Myocyte (in vitro differentiated cells): ENCODE data around the gene P2RX7. TPM values are rescaled to one million over a fixed set of nuclear protein-coding genes. Genes with fewer than 3 reads are reported as not detected.

Experiments
- DNase-seq: peaks from one replicate; pipeline ENCODE4 v3.0.0-alpha.2; 2012; ENCODE audit warnings: low read depth
- total RNA-seq: library from RNA; depleted of rRNA; stranded (reverse); fragments of >200 nt; gene quantifications from 2 replicates; pipeline ENCODE4 v1.2.3, GENCODE V29; 2014

Gene P2RX7
- total RNA-seq, 1 donor from 2014 or later: 0.11 TPM

GRCh38 chr12:121110211-121110940 is 22.3 kb upstream of the P2RX7 start:
- DNase-seq: peak; percentile 74

- DNase-seq: no peak
Measured at GRCh38 chr12:121111684-121112083, 21.0 kb upstream of the P2RX7 start.

GRCh38 chr12:121112496-121112895 is 20.2 kb upstream of the P2RX7 start:
- DNase-seq: no peak

- no peak for DNase-seq
Measured at GRCh38 chr12:121113057-121113456, 19.6 kb upstream of the P2RX7 start.

GRCh38 chr12:121114019-121114639 is 18.5 kb upstream of the P2RX7 start:
- peak; percentile 75 for DNase-seq

GRCh38 chr12:121114806-121115205 is 17.9 kb upstream of the P2RX7 start:
- DNase-seq: no peak

GRCh38 chr12:121115530-121115929 is 17.1 kb upstream of the P2RX7 start:
- DNase-seq: no peak

- DNase-seq: no peak
Measured at GRCh38 chr12:121116318-121117225, 16.1 kb upstream of the P2RX7 start.

GRCh38 chr12:121117226-121117777 is 15.4 kb upstream of the P2RX7 start:
- DNase-seq: no peak

GRCh38 chr12:121120323-121120722 is 12.4 kb upstream of the P2RX7 start:
- DNase-seq: no peak

GRCh38 chr12:121120989-121121755 is 11.5 kb upstream of the P2RX7 start:
- no peak for DNase-seq

- DNase-seq: no peak
Measured at GRCh38 chr12:121121805-121122204, 10.9 kb upstream of the P2RX7 start.

- no peak for DNase-seq
Measured at GRCh38 chr12:121123488-121123887, 9.2 kb upstream of the P2RX7 start.

- peak; percentile 89 for DNase-seq
Measured at GRCh38 chr12:121124402-121125109, 8.1 kb upstream of the P2RX7 start.

- DNase-seq: no peak
Measured at GRCh38 chr12:121127501-121127900, 5.2 kb upstream of the P2RX7 start.

- DNase-seq: peak; percentile 66
Measured at GRCh38 chr12:121128908-121129810, 3.5 kb upstream of the P2RX7 start.

GRCh38 chr12:121129811-121130147 is 2.9 kb upstream of the P2RX7 start:
- DNase-seq: no peak

GRCh38 chr12:121130866-121131373 is 1.8 kb upstream of the P2RX7 start:
- no peak for DNase-seq

GRCh38 chr12:121131941-121132341 is 735 bp upstream of the P2RX7 start:
- DNase-seq: no peak
